SU-DHL-6 (cell line): ENCODE results near the gene FBN1.

ENCODE experiments used
- H2AFZ ChIP-seq: fragments of 200-600 bp; sonication (generic); 2 replicates; pipeline ENCODE4 v1.6.1; 2014; ENCODE audit warnings: low read depth, mild to moderate bottlenecking, moderate library complexity, mixed read lengths, antibody characterized with exemption, low read length; ENCODE audit not compliant: severe bottlenecking
- H3F3A ChIP-seq: fragments of 200-600 bp; shearing (Covaris generic); 2 replicates; pipeline ENCODE4 v1.6.0; 2016; ENCODE audit warnings: antibody characterized with exemption, mild to moderate bottlenecking; ENCODE audit not compliant: insufficient read depth
- H3K27ac ChIP-seq: fragments of 200-600 bp; sonication (generic); 2 replicates; pipeline ENCODE4 v1.5.1; 2016; ENCODE audit warnings: low read depth, mild to moderate bottlenecking, low read length, moderate library complexity, mixed read lengths
- H3K27me3 ChIP-seq: fragments of 200-600 bp; sonication (generic), shearing (Covaris generic); 2 replicates; pipeline ENCODE4 v1.6.0; 2014; ENCODE audit warnings: mild to moderate bottlenecking, low read length
- H3K36me3 ChIP-seq: fragments of 200-600 bp; sonication (generic); 2 replicates; pipeline ENCODE4 v1.6.1; 2014; ENCODE audit warnings: mild to moderate bottlenecking, low read length, mixed read lengths
- H3K4me2 ChIP-seq: fragments of 300-600, 200-600 bp; shearing (Covaris generic), sonication (generic); 2 replicates; pipeline ENCODE4 v1.6.0; 2014; ENCODE audit warnings: low read length, low read depth, mild to moderate bottlenecking; ENCODE audit not compliant: poor library complexity, severe bottlenecking
- H3K4me3 ChIP-seq: fragments of 200-600 bp; sonication (generic); 2 replicates; pipeline ENCODE4 v1.5.1; 2014; ENCODE audit warnings: antibody characterized with exemption, low read length, mild to moderate bottlenecking, mixed read lengths; ENCODE audit not compliant: insufficient read depth, poor library complexity, severe bottlenecking
- H3K79me2 ChIP-seq: fragments of 200-600 bp; sonication (generic); 2 replicates; pipeline ENCODE4 v1.6.1; 2014; ENCODE audit warnings: mild to moderate bottlenecking, low read length, moderate library complexity; ENCODE audit not compliant: insufficient read depth
- H3K9ac ChIP-seq: fragments of 200-600 bp; sonication (generic); 2 replicates; pipeline ENCODE4 v1.7.0; 2014; ENCODE audit warnings: mild to moderate bottlenecking, low read length
- H3K9me2 ChIP-seq: fragments of 200-600 bp; sonication (generic); replicated peaks from 2 replicates; pipeline ENCODE4 v1.6.1; 2014; ENCODE audit warnings: low read length; ENCODE audit not compliant: insufficient read depth
- H3K9me3 ChIP-seq: fragments of 200-600 bp; sonication (generic); 2 replicates; pipeline ENCODE4 v1.6.1; 2014; ENCODE audit warnings: low read length, mixed read lengths; ENCODE audit not compliant: insufficient read depth
- H4K20me1 ChIP-seq: fragments of 200-600 bp; sonication (generic); 2 replicates; pipeline ENCODE4 v1.6.1; 2014; ENCODE audit warnings: low read depth, mild to moderate bottlenecking, antibody characterized with exemption, low read length, moderate library complexity, mixed read lengths
- CTCF ChIP-seq: fragments of 200-600 bp; sonication (generic); IDR thresholded peaks from one replicate; pipeline ENCODE4 v1.5.1; 2017; ENCODE audit warnings: antibody characterized with exemption, mild to moderate bottlenecking, low read length, moderate library complexity; ENCODE audit not compliant: insufficient read depth, poor library complexity, severe bottlenecking
- EZH2phosphoT487 ChIP-seq: fragments of 200-600 bp; sonication (generic), shearing (Covaris generic); conservative IDR thresholded peaks from 2 replicates; pipeline ENCODE4 v1.6.1; 2018; ENCODE audit warnings: mild to moderate bottlenecking, antibody characterized with exemption, low read length, moderate library complexity, mixed read lengths

Gene FBN1

DNA sequence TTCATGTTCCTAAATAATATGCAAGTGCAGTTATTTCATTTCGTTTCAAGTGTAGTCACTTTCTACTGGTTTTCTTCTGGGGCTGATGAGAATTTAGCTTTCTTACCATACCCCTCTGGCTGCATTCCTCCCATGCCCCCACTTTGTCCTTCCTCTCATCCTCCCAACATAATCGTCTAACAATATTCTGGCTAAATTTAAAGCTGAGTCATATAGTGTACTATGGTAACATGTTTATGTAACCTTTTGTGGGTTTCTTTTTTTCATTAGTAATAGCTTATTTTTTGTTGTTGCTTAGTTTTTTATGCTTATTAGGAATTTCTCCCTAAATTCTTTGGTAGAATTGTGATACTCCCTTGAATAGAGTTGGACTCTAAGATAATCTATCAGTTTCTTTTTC, 283.8 kb downstream of the FBN1 start:
- Histone ChIP-seq H3K9me2 (no peaks in the 10 kb centered on the region), H3K27ac (no peak overlapping the region), H3K9ac (no peak overlapping the region), H3K27me3 (no peaks in the 10 kb centered on the region; the same call in 1 of the 2 replicates), H3K4me2 (no peak overlapping the region), H3K9me3 (no peaks in the 10 kb centered on the region), H4K20me1 (no peaks in the 10 kb centered on the region), H3K4me3 (no peak overlapping the region), H3K79me2 (no peaks in the 10 kb centered on the region), H3F3A (no peaks in the 10 kb centered on the region), H2AFZ (no peak overlapping the region), H3K36me3 (no peaks in the 10 kb centered on the region)
- TF ChIP-seq EZH2phosphoT487 (no peak), CTCF (no peak)

DNA sequence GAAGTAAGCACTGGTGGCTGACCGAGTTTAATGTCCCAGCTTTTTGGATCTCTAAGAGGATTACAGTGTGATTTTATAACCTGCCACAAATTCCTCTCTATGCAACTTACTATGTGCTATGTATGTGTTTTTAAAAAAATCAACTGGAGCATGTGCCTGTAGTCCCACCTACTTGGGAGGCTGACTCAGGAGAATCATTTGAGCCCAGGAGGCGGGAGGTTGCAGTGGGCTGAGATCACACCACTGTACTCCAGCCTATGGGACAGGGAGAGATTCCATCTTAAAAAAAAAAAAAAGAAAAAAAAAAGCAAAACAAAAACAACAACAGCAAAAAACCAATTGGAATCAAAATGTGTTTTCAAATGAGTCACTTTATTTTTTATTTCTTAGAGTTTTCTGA, 284.7 kb downstream of the FBN1 start:
- no peak overlapping the region for H3K27ac ChIP-seq
- H3K27me3 ChIP-seq: no peaks in the 10 kb centered on the region; the same call in 1 of the 2 replicates
- H3K9me2 ChIP-seq: no peaks in the 10 kb centered on the region
- H3K9me3 ChIP-seq: no peaks in the 10 kb centered on the region
- no peaks in the 10 kb centered on the region for H3K79me2 ChIP-seq
- no peaks in the 10 kb centered on the region for H3F3A ChIP-seq
- no peak overlapping the region for H3K9ac ChIP-seq
- no peak overlapping the region for H3K4me3 ChIP-seq
- no peak overlapping the region for H2AFZ ChIP-seq
- H3K36me3 ChIP-seq: no peaks in the 10 kb centered on the region
- no peaks in the 10 kb centered on the region for H4K20me1 ChIP-seq
- no peak for TF ChIP-seq EZH2phosphoT487
- TF ChIP-seq CTCF: no peak
- H3K4me2 ChIP-seq: no peak overlapping the region
